ENCODE measurements around the gene ITSN2.

- TF ChIP-seq CTCF (IDR thresholded peaks at IDR 0.05) (no peak), POLR2A (IDR thresholded peaks at IDR 0.05) (no peak)
Observed at GRCh38 chr2:24328010-24328409, 32.3 kb downstream of the ITSN2 start.
